Heart left ventricle (tissue), 16 donors: ENCODE measurements around the gene KNDC1. TPM values are rescaled to one million over a fixed set of nuclear protein-coding genes. Genes with fewer than 3 reads are reported as not detected.

Source experiments
- ATAC-seq, 4 donors: fragments of 200-7000 bp; cut with Tn5 transposase; one replicate each; pipeline ENCODE4 v1.9.1; 2020 to 2022; ENCODE audit warnings: moderate library complexity in 4 of 4, mild to moderate bottlenecking in 3 of 4, moderate number of reproducible peaks in 1 of 4
- DNase-seq, 5 donors: peaks; one replicate each; pipeline ENCODE4 v3.0.0-alpha.2; 2020
- H3K27ac ChIP-seq, 12 donors: fragments of 200-600 bp; sonication (generic) in 4 of 12; one replicate each; pipeline versions ENCODE4 v1.5.0 to v1.8.0; 2016 to 2022; ENCODE audit warnings: mild to moderate bottlenecking in 2 of 12
- H3K27me3 ChIP-seq, 9 donors: fragments of 200-600 bp; sonication (generic) in 2 of 9; one replicate each; pipeline versions ENCODE4 v1.5.1 to v1.8.0; 2016 to 2022; ENCODE audit warnings: mild to moderate bottlenecking in 3 of 9
- H3K36me3 ChIP-seq, 9 donors: fragments of 200-600 bp; sonication (generic) in 2 of 9; one replicate each; pipeline versions ENCODE4 v1.5.0 to v1.8.0; 2018 to 2022; ENCODE audit warnings: mild to moderate bottlenecking in 2 of 9
- H3K4me1 ChIP-seq, 12 donors: fragments of 200-600 bp; sonication (generic) in 4 of 12; one replicate each; pipeline versions ENCODE4 v1.5.0 to v1.8.0; 2016 to 2022; ENCODE audit warnings: mild to moderate bottlenecking in 3 of 12
- H3K4me3 ChIP-seq, 12 donors: fragments of 200-600 bp; sonication (generic) in 4 of 12; one replicate each; pipeline versions ENCODE4 v1.5.0 to v1.8.0; 2017 to 2022; ENCODE audit warnings: mild to moderate bottlenecking in 9 of 12, moderate library complexity in 4 of 12
- H3K9me3 ChIP-seq, 12 donors: fragments of 200-600 bp; sonication (generic) in 4 of 12; one replicate each; pipeline versions ENCODE4 v1.5.0 to v1.8.0; 2016 to 2022; ENCODE audit warnings: mild to moderate bottlenecking in 1 of 12
- CTCF ChIP-seq, 12 donors: fragments of 200-600 bp; sonication (generic) in 4 of 12; IDR thresholded peaks; one replicate each; pipeline versions ENCODE4 v1.5.0 to v1.8.0; 2018 to 2022; ENCODE audit warnings: antibody characterized with exemption in 12 of 12, mild to moderate bottlenecking in 5 of 12
- POLR2A ChIP-seq, 2 donors: fragments of 450-650 bp; IDR thresholded peaks; one replicate each; pipeline ENCODE4 v1.6.1; 2017; ENCODE audit warnings: antibody characterized with exemption in 2 of 2, mild to moderate bottlenecking in 2 of 2, moderate library complexity in 2 of 2
- WGBS, 4 donors: extraction: QIAGEN DNeasy Blood & Tissue Kit in 2 of 4; methylation state at CpG; one replicate each; pipeline versions ENCODE4 v1.1.5 to v1.1.7; 2013 to 2018; 5-methylcytosine and 5-hydroxymethylcytosine counted together
- intact Hi-C, 10 donors: fragments of 100-400 bp; cut with DNase I; formaldehyde crosslinking; loops; one replicate each; pipeline versions ENCODE4 v1.11.1 to v1.14.2; 2022
- polyA plus RNA-seq, 2 donors: library from polyadenylated mRNA; stranded (reverse); fragments of 200-250 nt; gene quantifications; one replicate each; pipeline ENCODE4 v1.2.3, GENCODE V29; 2013
- total RNA-seq, 9 donors: library from RNA; depleted of rRNA in 2 of 9; stranded (reverse); fragments of >200 nt in 2 of 9; fragmentation: NEBNext Ultra II Directional in 3 of 9; extraction: Animal tissue kit (Norgen Biotek cat#: 25700) in 3 of 9; gene quantifications; one replicate each; pipeline versions ENCODE4 v1.1.0 to v1.2.4, GENCODE V29; 2016 to 2023
- donor health status: ischemic (EF 13 %, LVEDD 7.1; RV severe dilation, severe dysfunction).
- donor health status: healthy with polysubstance abuse.
- donor health status: DM: no; HTN: yes; CAD: no.
- donor health status: DM: no; HTN: no; CAD: no.
- donor health status: ischemic (EF 25% LVEDD 6.9; RV normal size, moderate dysfunction).
- donor health status: ischemic (EF 25% LVEDD 5.7; RV mildly dilated, moderate dysfunction).
- donor health status: healthy.
- donor health status: DM: yes; HTN: yes; CAD: no.
- donor health status: ischemic (EF 35%, LVEDD 5.7; RV mildly dilated, moderate dysfunction).
- donor health status: nonischemic (EF 11% LVEDD 7.7; RV severe dilation, severe dysfunction).
- donor health status: DM: yes; HTN: yes; CAD: no.
- donor health status: PGD.
- donor health status: ischemic (EF 29% LVEDD 5.4; RV normal size, mild dysfunction).
- donor health status: nonischemic (EF 23%, LVEDD 6.1; RV moderate dilation, normal function).

The KNDC1 gene
- total and polyA plus RNA-seq, 11 donors = 0.04 to 2.9 (median 0.10) TPM; not detected in 3

DNA sequence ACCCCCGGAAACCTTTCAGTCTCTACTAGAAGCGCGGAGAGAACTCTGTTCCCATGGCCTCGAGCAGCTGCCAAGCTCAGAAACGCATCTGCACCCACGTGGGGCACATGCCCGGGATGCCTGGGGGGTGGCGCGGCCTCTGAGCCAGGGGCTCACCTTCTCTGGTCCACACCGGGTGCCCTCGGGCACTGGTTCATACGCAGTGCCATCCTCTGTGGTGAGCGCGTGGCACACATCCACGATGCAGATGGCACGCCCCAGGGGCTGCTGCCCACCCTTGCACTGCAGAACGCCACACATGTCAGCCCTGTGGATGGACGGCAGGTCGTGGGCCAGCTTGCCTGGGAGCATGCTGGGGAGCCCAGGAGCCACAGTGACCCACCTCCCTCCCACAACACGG is 110.2 kb downstream of the KNDC1 start:
- H3K4me3 ChIP-seq = no peak overlapping the region
- no peak for DNase-seq
- no peaks in the 10 kb centered on the region for H3K9me3 ChIP-seq
- WGBS, 4 donors = 88 to 92% (median 91%) methylated on average over 15 to 20 of the region's 20 CpGs
- H3K4me1 ChIP-seq = peaks cover 0 to 9% (median 0%) of the 10 kb centered on the region in 12 donors
- H3K27me3 ChIP-seq = peaks cover 0 to 8% (median 2%) of the 10 kb centered on the region in 9 donors
- H3K27ac ChIP-seq = no peak overlapping the region
- ATAC-seq = no peak
- H3K36me3 ChIP-seq = peaks cover 0 to 28% (median 0%) of the 10 kb centered on the region in 9 donors
- no peak for TF ChIP-seq CTCF (IDR thresholded peaks at IDR 0.05)
- TF ChIP-seq POLR2A (IDR thresholded peaks at IDR 0.05) = no peak
- intact Hi-C loops = no loop called here

DNA sequence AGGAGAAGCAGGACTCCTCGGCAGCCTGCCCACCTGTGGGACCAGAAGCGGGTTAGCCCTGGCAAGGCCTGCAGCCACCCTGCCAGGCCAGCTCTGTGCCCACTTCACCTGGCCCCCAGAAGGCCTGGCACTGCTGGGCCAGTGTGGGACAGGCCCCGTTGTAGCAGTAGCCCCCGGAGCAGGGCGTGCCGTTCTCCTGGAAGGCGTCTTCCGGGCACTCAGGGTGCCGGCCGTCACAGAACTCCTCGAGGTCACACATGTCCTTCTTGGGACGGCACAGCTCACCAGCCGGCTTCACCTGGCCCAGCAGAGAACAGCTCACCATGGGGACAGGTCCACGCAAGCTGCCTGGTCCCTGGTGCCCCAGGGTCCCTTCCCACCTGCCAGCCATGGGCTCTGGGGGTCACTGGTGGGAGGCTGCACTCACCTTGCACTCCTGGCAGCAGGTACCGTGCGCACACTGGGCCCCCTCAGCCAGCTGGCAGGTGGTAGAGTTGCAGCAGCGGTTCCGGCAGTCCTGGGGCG is 110.8 kb downstream of the KNDC1 start:
- H3K27me3 ChIP-seq = peaks cover 0 to 15% (median 8%) of the 10 kb centered on the region in 9 donors
- TF ChIP-seq CTCF (IDR thresholded peaks at IDR 0.05) = no peak
- no peak for TF ChIP-seq POLR2A (IDR thresholded peaks at IDR 0.05)
- H3K36me3 ChIP-seq = peaks cover 0 to 28% (median 0%) of the 10 kb centered on the region in 9 donors
- 84 to 96% (median 94%) methylated on average over 6 to 19 of the region's 19 CpGs for WGBS, 4 donors
- H3K4me1 ChIP-seq = peaks cover 0 to 15% (median 0%) of the 10 kb centered on the region in 12 donors
- no peak for ATAC-seq
- no peak overlapping the region for H3K4me3 ChIP-seq
- H3K27ac ChIP-seq = no peak overlapping the region
- H3K9me3 ChIP-seq = no peaks in the 10 kb centered on the region
- intact Hi-C loops = no loop called here
- DNase-seq = no peak

GRCh38 chr10:133271521-133272300 is 111.7 kb downstream of the KNDC1 start:
- peaks cover 0 to 28% (median 0%) of the 10 kb centered on the region in 9 donors for H3K36me3 ChIP-seq
- no peak for DNase-seq
- peaks cover 0 to 24% (median 5%) of the 10 kb centered on the region in 12 donors for H3K4me1 ChIP-seq
- no peak overlapping the region for H3K4me3 ChIP-seq
- H3K9me3 ChIP-seq = no peaks in the 10 kb centered on the region
- TF ChIP-seq POLR2A (IDR thresholded peaks at IDR 0.05) (no peak), CTCF (IDR thresholded peaks at IDR 0.05) (no peak)
- peaks cover 0 to 23% (median 16%) of the 10 kb centered on the region in 9 donors for H3K27me3 ChIP-seq
- intact Hi-C loops = no loop called here
- 80 to 85% (median 85%) methylated on average over 17 to 35 of the region's 35 CpGs for WGBS, 4 donors
- no peak for ATAC-seq
- no peak overlapping the region for H3K27ac ChIP-seq

DNA sequence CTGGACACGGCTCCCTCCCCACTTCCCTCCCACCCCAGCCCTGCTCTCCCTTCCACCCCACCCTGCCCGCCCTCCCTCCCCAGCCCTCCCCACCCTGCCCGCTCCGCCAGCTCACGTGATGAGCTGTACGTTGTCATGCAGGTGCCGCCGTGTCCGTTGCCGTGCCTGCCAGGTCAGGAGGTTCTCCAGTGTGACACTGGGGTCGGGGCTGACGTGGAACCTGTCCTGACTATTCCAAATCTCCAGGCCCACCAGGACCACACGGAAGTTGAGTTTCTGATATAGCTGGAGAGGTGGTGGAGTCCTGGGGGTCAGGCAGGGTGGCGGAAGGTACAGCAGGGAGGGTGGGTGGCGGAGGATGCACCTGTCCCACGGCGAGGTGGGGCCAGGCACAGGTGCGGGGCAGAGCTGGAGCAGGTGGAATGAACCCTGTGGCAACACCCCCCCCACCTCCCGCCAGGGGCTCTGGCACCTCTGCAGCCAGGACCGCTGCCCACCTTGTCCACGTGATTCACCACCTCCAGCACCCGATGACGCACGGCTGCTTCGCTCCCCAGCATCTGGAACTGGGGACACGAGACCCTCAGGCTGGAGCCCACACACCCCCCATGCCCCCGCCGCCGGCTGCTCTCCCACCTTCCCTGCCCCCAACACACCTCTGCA is 112.4 kb downstream of the KNDC1 start:
- intact Hi-C loops = no loop called here
- peaks cover 0 to 31% (median 8%) of the 10 kb centered on the region in 12 donors for H3K4me1 ChIP-seq
- H3K9me3 ChIP-seq = no peaks in the 10 kb centered on the region
- no peak overlapping the region for H3K27ac ChIP-seq
- WGBS, 4 donors = 79 to 89% (median 85%) methylated on average over 15 to 29 of the region's 29 CpGs
- H3K4me3 ChIP-seq = no peak overlapping the region
- H3K27me3 ChIP-seq = peaks cover 0 to 31% (median 20%) of the 10 kb centered on the region in 9 donors
- ATAC-seq = no peak
- TF ChIP-seq CTCF (IDR thresholded peaks at IDR 0.05) (no peak), POLR2A (IDR thresholded peaks at IDR 0.05) (no peak)
- DNase-seq = peak in 1 of 5 donors; percentile 47
- H3K36me3 ChIP-seq = peaks cover 0 to 28% (median 0%) of the 10 kb centered on the region in 9 donors
